ENCODE measurements around the gene A1CF.

- TF ChIP-seq CTCF (IDR thresholded peaks at IDR 0.05) (no peak), POLR2A (IDR thresholded peaks at IDR 0.05) (no peak), EP300 (IDR thresholded peaks at IDR 0.05) (no peak)
Observed at GRCh38 chr10:50823789-50824188, 61.6 kb downstream of the A1CF start.

All from ovary (tissue), 3 donors.